ENCODE measurements around the gene PCDHAC1.
A peak's percentile ranks its signal among the peaks of the same experiment; 100 is the strongest.

Gene PCDHAC1

DNA sequence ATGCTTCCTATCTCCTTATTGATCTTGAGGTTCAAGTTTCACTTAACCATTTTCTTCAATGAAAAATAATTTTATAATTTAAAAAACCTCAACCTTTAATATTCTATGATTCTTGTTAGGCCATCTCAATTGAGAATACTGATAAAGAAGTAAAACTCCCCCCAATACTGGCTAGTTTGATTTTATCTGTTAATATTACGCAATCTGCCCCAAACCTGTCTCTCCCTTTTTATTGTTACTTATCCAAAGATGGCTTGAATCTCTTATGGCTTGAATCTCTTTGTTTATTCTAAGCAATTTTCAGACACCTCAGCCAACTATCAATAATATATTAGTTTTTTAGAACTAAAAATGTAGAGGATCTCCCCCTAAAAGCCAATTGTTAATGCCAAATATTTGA is 36.1 kb downstream of the PCDHAC1 start:
- no peak for TF ChIP-seq SNAI2 (CRISPR knock-in tag; IDR thresholded peaks at IDR 0.05)
- TF ChIP-seq, protein P1, sequence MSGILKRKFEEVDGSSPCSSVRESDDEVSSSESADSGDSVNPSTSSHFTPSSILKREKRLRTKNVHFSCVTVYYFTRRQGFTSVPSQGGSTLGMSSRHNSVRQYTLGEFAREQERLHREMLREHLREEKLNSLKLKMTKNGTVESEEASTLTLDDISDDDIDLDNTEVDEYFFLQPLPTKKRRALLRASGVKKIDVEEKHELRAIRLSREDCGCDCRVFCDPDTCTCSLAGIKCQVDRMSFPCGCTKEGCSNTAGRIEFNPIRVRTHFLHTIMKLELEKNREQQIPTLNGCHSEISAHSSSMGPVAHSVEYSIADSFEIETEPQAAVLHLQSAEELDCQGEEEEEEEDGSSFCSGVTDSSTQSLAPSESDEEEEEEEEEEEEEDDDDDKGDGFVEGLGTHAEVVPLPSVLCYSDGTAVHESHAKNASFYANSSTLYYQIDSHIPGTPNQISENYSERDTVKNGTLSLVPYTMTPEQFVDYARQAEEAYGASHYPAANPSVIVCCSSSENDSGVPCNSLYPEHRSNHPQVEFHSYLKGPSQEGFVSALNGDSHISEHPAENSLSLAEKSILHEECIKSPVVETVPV (CRISPR knock-in tag; IDR thresholded peaks at IDR 0.05): no peak
- no peak for ATAC-seq

DNA sequence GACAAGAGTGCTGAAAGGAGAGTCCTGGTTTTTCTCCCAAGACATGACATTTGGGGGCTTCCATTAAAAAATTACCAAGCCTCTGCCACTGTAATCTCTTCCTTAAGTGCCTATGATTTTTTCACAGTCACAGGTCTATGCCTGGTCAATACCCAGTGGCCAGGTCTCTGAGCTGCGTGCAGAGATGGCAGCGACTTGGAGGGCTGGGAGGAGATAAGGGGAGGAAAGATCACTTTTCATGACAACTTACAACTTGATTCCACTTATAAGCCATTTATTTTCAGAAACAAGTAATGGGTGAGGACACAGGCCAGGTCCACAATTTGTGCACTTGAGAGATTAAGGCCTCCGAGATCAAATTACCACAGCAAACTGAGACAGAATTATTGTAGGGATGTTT is 38.3 kb downstream of the PCDHAC1 start:
- ATAC-seq: no peak
- TF ChIP-seq CSDC2 (CRISPR knock-in tag; IDR thresholded peaks at IDR 0.05): no peak
- peak; percentile 86 for TF ChIP-seq ISL1 (CRISPR knock-in tag; IDR thresholded peaks at IDR 0.05)

DNA sequence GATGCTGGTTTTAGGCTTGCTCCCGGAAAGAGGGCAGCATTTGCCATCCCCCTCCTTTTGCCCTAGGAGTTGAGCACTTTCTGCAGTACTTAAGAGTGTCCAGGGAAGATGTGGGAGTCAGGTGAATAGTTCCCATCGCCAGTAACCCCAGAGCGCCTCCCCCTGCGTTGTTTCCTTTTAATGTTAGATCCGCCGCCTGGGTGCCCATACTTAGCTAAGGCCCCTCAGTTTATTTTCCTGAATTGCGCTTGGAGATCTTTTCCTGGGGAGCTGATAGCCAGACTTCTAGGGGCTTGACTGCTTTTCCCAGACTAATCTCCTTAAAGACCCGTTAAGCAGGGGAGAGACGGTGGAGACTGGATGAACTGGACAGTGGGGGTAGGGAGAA is 39.8 kb downstream of the PCDHAC1 start:
- peak; percentile 30 for ATAC-seq
- no peak for TF ChIP-seq ZNF8 (CRISPR knock-in tag; IDR thresholded peaks at IDR 0.05)
- TF ChIP-seq BACH2 (CRISPR knock-in tag; IDR thresholded peaks at IDR 0.05; ENCODE audit: borderline replicate concordance): no peak
- no peak for TF ChIP-seq ESRRG (CRISPR knock-in tag; IDR thresholded peaks at IDR 0.05)
- TF ChIP-seq, protein P2, sequence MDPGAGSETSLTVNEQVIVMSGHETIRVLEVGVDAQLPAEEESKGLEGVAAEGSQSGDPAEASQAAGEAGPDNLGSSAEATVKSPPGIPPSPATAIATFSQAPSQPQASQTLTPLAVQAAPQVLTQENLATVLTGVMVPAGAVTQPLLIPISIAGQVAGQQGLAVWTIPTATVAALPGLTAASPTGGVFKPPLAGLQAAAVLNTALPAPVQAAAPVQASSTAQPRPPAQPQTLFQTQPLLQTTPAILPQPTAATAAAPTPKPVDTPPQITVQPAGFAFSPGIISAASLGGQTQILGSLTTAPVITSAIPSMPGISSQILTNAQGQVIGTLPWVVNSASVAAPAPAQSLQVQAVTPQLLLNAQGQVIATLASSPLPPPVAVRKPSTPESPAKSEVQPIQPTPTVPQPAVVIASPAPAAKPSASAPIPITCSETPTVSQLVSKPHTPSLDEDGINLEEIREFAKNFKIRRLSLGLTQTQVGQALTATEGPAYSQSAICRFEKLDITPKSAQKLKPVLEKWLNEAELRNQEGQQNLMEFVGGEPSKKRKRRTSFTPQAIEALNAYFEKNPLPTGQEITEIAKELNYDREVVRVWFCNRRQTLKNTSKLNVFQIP (CRISPR knock-in tag; IDR thresholded peaks at IDR 0.05; ENCODE audit: borderline replicate concordance, low read depth): no peak
- TF ChIP-seq ZC3H10 (CRISPR knock-in tag; IDR thresholded peaks at IDR 0.05): no peak
- no peak for TF ChIP-seq RARB (CRISPR knock-in tag; IDR thresholded peaks at IDR 0.05)
- no peak for TF ChIP-seq GLIS3 (CRISPR knock-in tag; IDR thresholded peaks at IDR 0.05)
- TF ChIP-seq, protein P1 (CRISPR knock-in tag; IDR thresholded peaks at IDR 0.05): no peak
- no peak for TF ChIP-seq OSR1 (CRISPR knock-in tag; IDR thresholded peaks at IDR 0.05)
- TF ChIP-seq, protein P3, sequence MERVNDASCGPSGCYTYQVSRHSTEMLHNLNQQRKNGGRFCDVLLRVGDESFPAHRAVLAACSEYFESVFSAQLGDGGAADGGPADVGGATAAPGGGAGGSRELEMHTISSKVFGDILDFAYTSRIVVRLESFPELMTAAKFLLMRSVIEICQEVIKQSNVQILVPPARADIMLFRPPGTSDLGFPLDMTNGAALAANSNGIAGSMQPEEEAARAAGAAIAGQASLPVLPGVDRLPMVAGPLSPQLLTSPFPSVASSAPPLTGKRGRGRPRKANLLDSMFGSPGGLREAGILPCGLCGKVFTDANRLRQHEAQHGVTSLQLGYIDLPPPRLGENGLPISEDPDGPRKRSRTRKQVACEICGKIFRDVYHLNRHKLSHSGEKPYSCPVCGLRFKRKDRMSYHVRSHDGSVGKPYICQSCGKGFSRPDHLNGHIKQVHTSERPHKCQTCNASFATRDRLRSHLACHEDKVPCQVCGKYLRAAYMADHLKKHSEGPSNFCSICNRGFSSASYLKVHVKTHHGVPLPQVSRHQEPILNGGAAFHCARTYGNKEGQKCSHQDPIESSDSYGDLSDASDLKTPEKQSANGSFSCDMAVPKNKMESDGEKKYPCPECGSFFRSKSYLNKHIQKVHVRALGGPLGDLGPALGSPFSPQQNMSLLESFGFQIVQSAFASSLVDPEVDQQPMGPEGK (CRISPR knock-in tag; IDR thresholded peaks at IDR 0.05; ENCODE audit: borderline replicate concordance): no peak
- TF ChIP-seq TOX (CRISPR knock-in tag; IDR thresholded peaks at IDR 0.05; ENCODE audit: borderline replicate concordance): no peak
- no peak for TF ChIP-seq PPARA (CRISPR knock-in tag; IDR thresholded peaks at IDR 0.05; ENCODE audit: borderline replicate concordance)
- TF ChIP-seq, protein P4, sequence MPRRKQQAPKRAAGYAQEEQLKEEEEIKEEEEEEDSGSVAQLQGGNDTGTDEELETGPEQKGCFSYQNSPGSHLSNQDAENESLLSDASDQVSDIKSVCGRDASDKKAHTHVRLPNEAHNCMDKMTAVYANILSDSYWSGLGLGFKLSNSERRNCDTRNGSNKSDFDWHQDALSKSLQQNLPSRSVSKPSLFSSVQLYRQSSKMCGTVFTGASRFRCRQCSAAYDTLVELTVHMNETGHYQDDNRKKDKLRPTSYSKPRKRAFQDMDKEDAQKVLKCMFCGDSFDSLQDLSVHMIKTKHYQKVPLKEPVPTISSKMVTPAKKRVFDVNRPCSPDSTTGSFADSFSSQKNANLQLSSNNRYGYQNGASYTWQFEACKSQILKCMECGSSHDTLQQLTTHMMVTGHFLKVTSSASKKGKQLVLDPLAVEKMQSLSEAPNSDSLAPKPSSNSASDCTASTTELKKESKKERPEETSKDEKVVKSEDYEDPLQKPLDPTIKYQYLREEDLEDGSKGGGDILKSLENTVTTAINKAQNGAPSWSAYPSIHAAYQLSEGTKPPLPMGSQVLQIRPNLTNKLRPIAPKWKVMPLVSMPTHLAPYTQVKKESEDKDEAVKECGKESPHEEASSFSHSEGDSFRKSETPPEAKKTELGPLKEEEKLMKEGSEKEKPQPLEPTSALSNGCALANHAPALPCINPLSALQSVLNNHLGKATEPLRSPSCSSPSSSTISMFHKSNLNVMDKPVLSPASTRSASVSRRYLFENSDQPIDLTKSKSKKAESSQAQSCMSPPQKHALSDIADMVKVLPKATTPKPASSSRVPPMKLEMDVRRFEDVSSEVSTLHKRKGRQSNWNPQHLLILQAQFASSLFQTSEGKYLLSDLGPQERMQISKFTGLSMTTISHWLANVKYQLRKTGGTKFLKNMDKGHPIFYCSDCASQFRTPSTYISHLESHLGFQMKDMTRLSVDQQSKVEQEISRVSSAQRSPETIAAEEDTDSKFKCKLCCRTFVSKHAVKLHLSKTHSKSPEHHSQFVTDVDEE (CRISPR knock-in tag; IDR thresholded peaks at IDR 0.05): no peak
- no peak for TF ChIP-seq TCF4 (CRISPR knock-in tag; IDR thresholded peaks at IDR 0.05; ENCODE audit: borderline replicate concordance)
- no peak for TF ChIP-seq ISL1 (CRISPR knock-in tag; IDR thresholded peaks at IDR 0.05)
- no peak for TF ChIP-seq ZNF70 (CRISPR knock-in tag; IDR thresholded peaks at IDR 0.05)

DNA sequence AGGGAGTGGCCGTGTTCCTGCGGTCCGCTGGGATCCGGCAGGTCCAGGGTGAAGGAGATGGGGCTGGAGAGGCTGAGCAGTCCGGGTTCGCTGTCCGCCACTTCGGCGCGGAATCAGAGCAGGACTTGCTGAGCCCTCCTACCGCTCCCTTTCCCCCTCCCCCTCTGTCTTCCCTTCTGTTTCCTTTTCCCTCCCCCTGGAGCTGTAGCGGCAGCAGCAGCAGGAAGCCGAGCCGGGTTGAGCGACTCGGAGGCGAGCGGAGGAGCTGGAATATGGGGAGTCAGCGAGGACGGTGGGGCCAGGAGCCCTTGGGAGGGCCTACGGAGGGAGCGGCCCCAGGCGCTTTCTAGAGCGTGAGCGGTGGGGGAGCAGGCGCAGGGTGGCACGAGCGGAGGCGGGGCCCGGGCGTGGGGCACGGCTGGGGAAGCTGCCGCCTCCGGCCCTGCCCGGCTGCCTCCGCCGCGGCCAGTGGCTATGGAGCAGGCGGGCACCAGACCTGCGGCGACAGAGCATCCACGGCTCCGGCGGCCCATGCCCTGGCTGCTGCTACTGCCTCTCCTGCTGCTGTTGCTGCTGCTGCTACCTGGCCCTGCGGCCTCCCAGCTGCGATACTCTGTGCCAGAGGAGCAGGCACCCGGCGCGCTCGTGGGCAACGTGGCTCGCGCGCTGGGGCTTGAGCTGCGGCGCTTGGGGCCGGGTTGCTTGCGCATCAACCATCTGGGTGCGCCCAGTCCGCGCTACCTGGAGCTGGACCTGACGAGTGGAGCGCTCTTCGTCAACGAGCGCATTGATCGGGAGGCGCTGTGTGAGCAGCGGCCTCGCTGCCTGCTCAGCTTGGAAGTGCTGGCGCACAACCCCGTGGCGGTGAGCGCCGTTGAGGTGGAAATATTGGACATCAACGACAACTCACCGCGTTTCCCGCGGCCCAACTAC is 40.5 kb downstream of the PCDHAC1 start, which contains the start of gene PCDHAC2:
Gene PCDHAC2 (plus strand): TSS at position 184 of the 933 bp plus-strand sequence. CDS start 291 bp downstream, at position 475.
- peak; percentile 84 for ATAC-seq
- TF ChIP-seq ZNF8 (CRISPR knock-in tag; IDR thresholded peaks at IDR 0.05) (no peak), ARNTL (CRISPR knock-in tag; IDR thresholded peaks at IDR 0.05; ENCODE audit: borderline replicate concordance, low read depth) (no peak)
- TF ChIP-seq, protein P1 (CRISPR knock-in tag; IDR thresholded peaks at IDR 0.05): no peak
- TF ChIP-seq, protein P4 (CRISPR knock-in tag; IDR thresholded peaks at IDR 0.05): no peak
- TF ChIP-seq, protein P5, sequence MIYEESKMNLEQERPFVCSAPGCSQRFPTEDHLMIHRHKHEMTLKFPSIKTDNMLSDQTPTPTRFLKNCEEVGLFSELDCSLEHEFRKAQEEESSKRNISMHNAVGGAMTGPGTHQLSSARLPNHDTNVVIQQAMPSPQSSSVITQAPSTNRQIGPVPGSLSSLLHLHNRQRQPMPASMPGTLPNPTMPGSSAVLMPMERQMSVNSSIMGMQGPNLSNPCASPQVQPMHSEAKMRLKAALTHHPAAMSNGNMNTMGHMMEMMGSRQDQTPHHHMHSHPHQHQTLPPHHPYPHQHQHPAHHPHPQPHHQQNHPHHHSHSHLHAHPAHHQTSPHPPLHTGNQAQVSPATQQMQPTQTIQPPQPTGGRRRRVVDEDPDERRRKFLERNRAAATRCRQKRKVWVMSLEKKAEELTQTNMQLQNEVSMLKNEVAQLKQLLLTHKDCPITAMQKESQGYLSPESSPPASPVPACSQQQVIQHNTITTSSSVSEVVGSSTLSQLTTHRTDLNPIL (CRISPR knock-in tag; IDR thresholded peaks at IDR 0.05; ENCODE audit: low read depth): no peak

Measured in SK-N-SH treated with all-trans-retinoic acid at 6 μM for 48 hours (cell line).